Measurements from ENCODE around the gene PARD6B. TPM values are rescaled to one million over a fixed set of nuclear protein-coding genes. Genes with fewer than 3 reads are reported as not detected.
"Not testable (repeated sequence)": the region's sequence is repeated elsewhere in the genome, so short reads cannot be mapped to it uniquely, and the experiment has no call there.

Gene PARD6B
- total RNA-seq, 2 experiments from 2014 or later: 4.3 to 6.0 TPM

GRCh38 chr20:50759678-50760077 is 28.3 kb downstream of the PARD6B start:
- Mint-ChIP-seq H3K27me3 (ENCODE audit: low read depth) (no peaks in the 10 kb centered on the region), H3K9me3 (ENCODE audit: insufficient read depth) (no peaks in the 10 kb centered on the region), H3K36me3 (ENCODE audit: low read depth) (no peaks in the 10 kb centered on the region), H3K4me1 (ENCODE audit: low read depth) (no peaks in the 10 kb centered on the region), H3K27ac (no peak overlapping the region), H3K4me3 (no peak overlapping the region)
- DNase-seq: no peak
- CTCF ChIA-PET: no interaction called here
- ATAC-seq: no peak
- POLR2A ChIA-PET: no interaction called here

DNA sequence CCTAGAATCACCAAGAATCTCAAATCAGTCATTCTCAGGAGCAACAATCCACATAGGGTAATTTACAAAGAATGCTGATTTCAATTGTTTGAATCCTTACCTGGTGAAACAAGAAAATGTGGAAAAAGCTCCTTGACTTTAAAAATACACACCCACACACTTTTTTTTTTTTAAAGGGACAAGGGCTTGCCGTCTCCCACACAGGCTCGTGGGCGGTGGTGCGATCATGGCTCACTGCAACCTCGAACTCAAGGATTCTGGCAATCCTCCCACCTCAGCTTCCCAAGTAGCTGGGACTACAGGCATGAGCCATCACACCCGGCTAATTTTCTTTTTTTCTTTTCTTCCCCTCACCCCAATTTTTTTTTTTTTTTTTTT is 30.7 kb downstream of the PARD6B start:
- Mint-ChIP-seq H3K9me3 (ENCODE audit: insufficient read depth) (no peaks in the 10 kb centered on the region), H3K36me3 (ENCODE audit: low read depth) (no peaks in the 10 kb centered on the region), H3K4me1 (ENCODE audit: low read depth) (no peaks in the 10 kb centered on the region), H3K27ac (no peak overlapping the region), H3K4me3 (no peak overlapping the region), H3K27me3 (ENCODE audit: low read depth) (no peaks in the 10 kb centered on the region)
- ChIA-PET POLR2A (no interaction called here), CTCF (no interaction called here)
- no peak for DNase-seq
- ATAC-seq: no peak

DNA sequence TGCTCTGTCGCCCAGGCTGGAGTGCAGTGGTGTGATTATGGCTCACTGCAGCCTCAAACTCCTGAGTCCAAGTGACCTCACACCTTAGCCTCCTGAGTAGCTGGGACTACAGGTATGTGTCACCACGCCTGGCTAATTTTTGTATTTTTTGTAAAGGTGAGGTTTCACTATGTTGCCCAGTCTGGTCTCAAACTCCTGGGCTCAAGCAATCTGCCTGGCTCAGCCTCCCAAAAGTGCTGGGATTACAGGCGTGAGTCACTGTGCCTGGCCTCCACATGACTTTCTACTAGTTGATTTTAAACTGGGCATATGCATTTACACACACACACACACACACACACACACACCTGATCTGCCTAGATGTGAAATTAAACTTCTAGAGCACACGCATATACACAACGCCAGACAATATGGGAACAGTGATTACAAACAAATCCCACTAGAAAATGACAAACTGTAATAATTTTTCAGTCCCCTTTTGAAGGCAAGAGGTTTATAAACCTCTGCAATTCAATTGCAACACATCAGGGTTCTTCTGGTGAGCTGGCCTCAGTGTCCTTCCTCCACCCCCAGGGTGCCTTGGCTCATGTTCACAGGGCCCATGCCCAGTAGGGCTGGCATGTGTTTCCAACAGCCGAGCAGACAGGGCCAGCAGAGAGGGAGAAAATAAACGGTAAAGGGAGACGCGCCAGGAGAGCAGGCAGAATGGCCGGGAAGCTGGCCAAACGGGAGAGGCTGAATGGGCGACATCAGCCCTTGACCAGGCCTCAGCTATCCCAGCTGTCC is 31.2 kb downstream of the PARD6B start:
- Mint-ChIP-seq H3K4me3 (no peak overlapping the region), H3K4me1 (ENCODE audit: low read depth) (no peaks in the 10 kb centered on the region), H3K9me3 (ENCODE audit: insufficient read depth) (no peaks in the 10 kb centered on the region), H3K36me3 (ENCODE audit: low read depth) (no peaks in the 10 kb centered on the region), H3K27me3 (ENCODE audit: low read depth) (no peaks in the 10 kb centered on the region), H3K27ac (no peak overlapping the region)
- ChIA-PET CTCF (no interaction called here), POLR2A (no interaction called here)
- DNase-seq (no peak), ATAC-seq (no peak)

- POLR2A ChIA-PET; H3K27ac Mint-ChIP-seq; ATAC-seq; CTCF ChIA-PET; H3K4me3 Mint-ChIP-seq; H3K36me3 Mint-ChIP-seq (ENCODE audit: low read depth); H3K4me1 Mint-ChIP-seq (ENCODE audit: low read depth); DNase-seq; H3K9me3 Mint-ChIP-seq (ENCODE audit: insufficient read depth); H3K27me3 Mint-ChIP-seq (ENCODE audit: low read depth): not testable (repeated sequence)
Observed at GRCh38 chr20:50763550-50764458, 32.4 kb downstream of the PARD6B start.

DNA sequence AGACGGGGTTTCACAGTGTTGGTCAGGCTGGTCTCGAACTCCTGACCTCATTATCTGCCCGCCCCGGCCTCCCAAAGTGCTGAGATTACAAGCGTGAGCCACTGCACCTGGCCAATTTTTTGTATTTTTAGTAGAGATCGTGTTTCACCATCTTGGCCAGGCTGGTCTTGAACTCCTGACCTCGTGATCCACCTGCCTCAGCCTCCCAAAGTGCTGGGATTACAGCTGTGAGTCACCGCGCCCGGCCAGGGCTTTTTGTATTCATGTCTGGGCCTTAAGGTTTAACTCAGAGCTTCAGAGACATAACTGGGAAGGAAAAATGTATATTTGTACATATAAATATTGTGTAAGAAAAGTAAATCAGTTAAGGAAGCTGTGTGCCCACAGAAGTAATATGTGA is 33.9 kb downstream of the PARD6B start:
- H3K9me3 Mint-ChIP-seq (ENCODE audit: insufficient read depth); ATAC-seq; H3K4me3 Mint-ChIP-seq; H3K27me3 Mint-ChIP-seq (ENCODE audit: low read depth); H3K4me1 Mint-ChIP-seq (ENCODE audit: low read depth); CTCF ChIA-PET; H3K27ac Mint-ChIP-seq; POLR2A ChIA-PET; DNase-seq; H3K36me3 Mint-ChIP-seq (ENCODE audit: low read depth): not testable (repeated sequence)

DNA sequence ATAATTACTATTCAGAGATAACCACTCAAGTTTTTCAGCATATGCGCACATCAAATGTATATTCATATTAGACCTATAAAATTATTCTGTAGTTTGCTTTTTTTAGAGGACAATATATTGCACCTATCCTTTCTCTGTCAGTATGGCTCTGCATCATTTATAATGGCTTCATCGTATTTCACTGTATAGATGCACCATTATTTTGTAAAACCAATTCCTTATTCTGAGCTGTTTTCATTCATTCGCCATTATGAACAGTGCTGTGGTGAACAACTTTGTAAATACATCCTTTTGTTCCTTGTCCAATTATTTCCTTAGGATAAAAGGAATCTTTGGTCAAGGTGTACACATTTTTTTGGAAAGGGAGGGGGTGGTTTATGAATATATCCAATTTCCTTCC is 34.3 kb downstream of the PARD6B start:
- H3K36me3 Mint-ChIP-seq (ENCODE audit: low read depth): no peaks in the 10 kb centered on the region
- no peak overlapping the region for H3K27ac Mint-ChIP-seq
- H3K9me3 Mint-ChIP-seq (ENCODE audit: insufficient read depth): no peaks in the 10 kb centered on the region
- ChIA-PET CTCF (interaction anchor here (1.4 to 1.8 kb wide), 2 partner anchors 15 to 17 kb away, joined by 4 to 9 read pairs; no protein-coding TSS in a partner anchor), POLR2A (no interaction called here)
- H3K27me3 Mint-ChIP-seq (ENCODE audit: low read depth): no peaks in the 10 kb centered on the region
- H3K4me1 Mint-ChIP-seq (ENCODE audit: low read depth): no peaks in the 10 kb centered on the region
- ATAC-seq (no peak), DNase-seq (no peak)
- no peak overlapping the region for H3K4me3 Mint-ChIP-seq

- not testable (repeated sequence) for H3K36me3 Mint-ChIP-seq (ENCODE audit: low read depth); ATAC-seq; H3K27me3 Mint-ChIP-seq (ENCODE audit: low read depth); H3K4me1 Mint-ChIP-seq (ENCODE audit: low read depth); H3K4me3 Mint-ChIP-seq; H3K27ac Mint-ChIP-seq; H3K9me3 Mint-ChIP-seq (ENCODE audit: insufficient read depth); DNase-seq
- CTCF ChIA-PET: interaction anchor here (1.4 to 1.8 kb wide), 3 partner anchors 17 to 23 kb away, joined by 4 to 9 read pairs (median 4); no protein-coding TSS in a partner anchor
- POLR2A ChIA-PET: interaction anchor here (0.9 kb wide), 1 partner anchor 13 kb away, joined by 4 read pairs; no protein-coding TSS in a partner anchor
Observed at GRCh38 chr20:50766955-50767809, 35.8 kb downstream of the PARD6B start.

DNA sequence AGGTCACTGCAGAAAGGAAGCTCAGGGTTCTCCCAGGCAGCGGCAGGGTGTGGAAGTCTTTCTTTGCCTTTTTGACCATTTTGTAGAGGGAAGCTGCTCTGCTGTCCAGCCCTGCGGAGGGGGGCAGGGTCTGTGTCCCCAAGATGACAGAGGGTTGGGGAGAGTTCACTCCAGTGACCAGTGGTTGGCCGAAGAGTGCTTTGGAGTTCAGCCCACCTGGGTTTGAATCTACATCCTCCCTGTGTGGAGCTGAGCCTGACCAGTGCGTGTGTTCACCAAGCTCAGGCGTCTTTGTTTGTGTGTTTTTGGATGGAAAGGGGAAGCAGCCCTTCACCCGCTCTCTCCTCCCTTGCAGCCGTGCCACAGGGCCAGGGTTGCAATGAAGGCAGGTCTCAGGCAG is 37.6 kb downstream of the PARD6B start:
- H3K4me1 Mint-ChIP-seq (ENCODE audit: low read depth); H3K27me3 Mint-ChIP-seq (ENCODE audit: low read depth); POLR2A ChIA-PET: not testable (repeated sequence)

DNA sequence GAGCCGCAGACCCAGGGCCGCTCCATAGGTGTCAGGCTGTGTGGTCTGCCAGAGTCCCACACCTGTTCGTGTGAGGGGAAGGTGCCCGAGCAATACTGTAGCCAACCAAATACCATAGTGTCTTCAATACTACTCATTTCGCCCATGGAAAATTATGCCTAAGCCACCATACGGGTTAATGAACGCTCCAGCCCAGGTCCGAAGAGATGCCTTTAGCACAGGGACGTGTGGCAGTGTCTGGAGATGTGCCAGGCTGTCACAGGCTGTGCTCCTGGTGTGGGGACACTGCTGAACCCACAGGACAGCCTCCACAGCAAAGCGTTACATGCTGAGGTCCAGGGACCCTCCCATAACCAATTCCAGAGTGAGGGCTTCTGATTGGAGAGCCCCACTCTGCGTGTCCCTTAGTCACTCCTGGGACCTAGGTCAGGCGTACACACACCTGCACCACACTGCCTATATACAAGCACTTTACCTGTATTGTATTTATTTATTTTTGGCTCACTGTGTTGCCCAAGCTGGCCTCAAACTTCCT is 38.2 kb downstream of the PARD6B start:
- H3K27ac Mint-ChIP-seq; H3K36me3 Mint-ChIP-seq (ENCODE audit: low read depth); H3K4me1 Mint-ChIP-seq (ENCODE audit: low read depth); H3K27me3 Mint-ChIP-seq (ENCODE audit: low read depth); H3K4me3 Mint-ChIP-seq; POLR2A ChIA-PET; ATAC-seq; DNase-seq; H3K9me3 Mint-ChIP-seq (ENCODE audit: insufficient read depth); CTCF ChIA-PET: not testable (repeated sequence)

More for the DNA sequence above, 37.6 kb downstream of the PARD6B start:
- H3K36me3 Mint-ChIP-seq (ENCODE audit: low read depth); H3K27ac Mint-ChIP-seq; H3K9me3 Mint-ChIP-seq (ENCODE audit: insufficient read depth); H3K4me3 Mint-ChIP-seq; DNase-seq; ATAC-seq; CTCF ChIA-PET: not testable (repeated sequence)

GRCh38 chr20:50771419-50772080 is 40.2 kb downstream of the PARD6B start:
- H3K27me3 Mint-ChIP-seq (ENCODE audit: low read depth); CTCF ChIA-PET; H3K36me3 Mint-ChIP-seq (ENCODE audit: low read depth); DNase-seq; H3K4me1 Mint-ChIP-seq (ENCODE audit: low read depth); ATAC-seq; H3K27ac Mint-ChIP-seq; POLR2A ChIA-PET; H3K9me3 Mint-ChIP-seq (ENCODE audit: insufficient read depth); H3K4me3 Mint-ChIP-seq: not testable (repeated sequence)

Data from activated CD8-positive, alpha-beta T cell treated with anti-CD3 and anti-CD28 coated beads, Interleukin-2, amount 10 ng/mL, durations not matched to agents 7 days and 5 days (primary cell).